Transverse colon (tissue), 4 donors: ENCODE measurements around the gene SAPCD1.

Source experiments
- POLR2AphosphoS5 ChIP-seq, 3 donors: sonication (generic); formaldehyde crosslinking; IDR thresholded peaks; one replicate each; pipeline ENCODE4 v1.6.1; 2016; ENCODE audit warnings: antibody characterized with exemption in 3 of 3
- TF ChIP-seq, protein P1 (sequence below), 5 experiments: fragments of 200-600 bp in 3 of 5; fragments of 450-650 bp in 2 of 5; sonication (generic) in 3 of 5; IDR thresholded peaks; 1 replicate in 2 of 5; 2 replicates in 3 of 5; pipeline ENCODE4 v1.5.1; 2016 to 2017; ENCODE audit warnings: antibody characterized with exemption in 5 of 5, inconsistent platforms in 3 of 5, mild to moderate bottlenecking in 2 of 5, moderate library complexity in 1 of 5

- TF ChIP-seq, protein P1, sequence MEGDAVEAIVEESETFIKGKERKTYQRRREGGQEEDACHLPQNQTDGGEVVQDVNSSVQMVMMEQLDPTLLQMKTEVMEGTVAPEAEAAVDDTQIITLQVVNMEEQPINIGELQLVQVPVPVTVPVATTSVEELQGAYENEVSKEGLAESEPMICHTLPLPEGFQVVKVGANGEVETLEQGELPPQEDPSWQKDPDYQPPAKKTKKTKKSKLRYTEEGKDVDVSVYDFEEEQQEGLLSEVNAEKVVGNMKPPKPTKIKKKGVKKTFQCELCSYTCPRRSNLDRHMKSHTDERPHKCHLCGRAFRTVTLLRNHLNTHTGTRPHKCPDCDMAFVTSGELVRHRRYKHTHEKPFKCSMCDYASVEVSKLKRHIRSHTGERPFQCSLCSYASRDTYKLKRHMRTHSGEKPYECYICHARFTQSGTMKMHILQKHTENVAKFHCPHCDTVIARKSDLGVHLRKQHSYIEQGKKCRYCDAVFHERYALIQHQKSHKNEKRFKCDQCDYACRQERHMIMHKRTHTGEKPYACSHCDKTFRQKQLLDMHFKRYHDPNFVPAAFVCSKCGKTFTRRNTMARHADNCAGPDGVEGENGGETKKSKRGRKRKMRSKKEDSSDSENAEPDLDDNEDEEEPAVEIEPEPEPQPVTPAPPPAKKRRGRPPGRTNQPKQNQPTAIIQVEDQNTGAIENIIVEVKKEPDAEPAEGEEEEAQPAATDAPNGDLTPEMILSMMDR (IDR thresholded peaks at IDR 0.05), result no peak
- TF ChIP-seq POLR2AphosphoS5 (IDR thresholded peaks at IDR 0.05), result peak in 2 of 3 donors; percentile 63 to 76
Observed at GRCh38 chr6:31729979-31730630, 32.4 kb upstream of the SAPCD1 start.
